Stimulated activated CD8-positive, alpha-beta memory T cell treated with anti-CD3 and anti-CD28 coated beads, Interleukin-12 subunit alpha, Interleukin-12 subunit beta, amount 100 ng/mL, for 24 hours (primary cell): Measurements from ENCODE around the gene ZNF319.

Experiments used
- DNase-seq: peaks from one replicate; pipeline ENCODE4 v3.0.0-alpha.2; 2020; ENCODE audit errors: extremely low read depth

ZNF319 gene

DNA sequence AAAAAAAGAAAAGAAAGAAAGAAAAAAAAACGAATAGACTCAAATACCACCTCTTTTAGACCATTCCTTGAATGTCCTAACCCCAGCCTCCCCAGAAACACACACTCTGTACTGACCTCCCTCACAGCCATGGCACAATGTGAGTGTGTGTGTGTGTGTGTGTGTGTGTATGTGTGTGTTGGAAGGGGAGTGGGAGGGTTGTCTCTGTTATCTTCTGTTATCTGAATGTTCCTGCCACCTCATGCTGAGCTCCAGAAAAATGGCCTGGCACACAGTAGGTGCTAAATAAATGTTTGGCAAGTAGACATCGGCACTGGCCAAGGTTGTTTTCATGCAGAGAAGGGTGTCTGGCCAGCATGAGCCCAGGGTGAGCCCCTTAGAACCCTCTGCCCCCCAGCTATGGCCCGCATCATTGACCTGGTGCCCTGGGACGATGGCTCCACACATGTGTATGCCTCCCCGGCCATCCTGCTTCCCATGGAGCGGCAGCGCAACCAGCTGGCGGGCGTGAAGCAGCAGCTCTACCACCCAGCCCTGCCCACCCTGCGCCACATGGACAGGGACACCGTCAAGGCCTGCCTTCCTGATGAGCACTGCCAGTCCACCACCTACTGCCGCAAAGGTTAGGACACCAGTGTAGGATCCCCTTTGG is 22.9 kb downstream of the ZNF319 start:
- no peak for DNase-seq

- no peak for DNase-seq
These were observed 24.1 kb downstream of the ZNF319 start for GRCh38 chr16:57976331-57976796.

- DNase-seq: no peak
These were observed 28.2 kb downstream of the ZNF319 start for GRCh38 chr16:57972306-57972705.

GRCh38 chr16:57971848-57972247 is 28.6 kb downstream of the ZNF319 start:
- no peak for DNase-seq

- DNase-seq: no peak
These were observed 29.5 kb downstream of the ZNF319 start, which contains the start of gene CNGB1 for GRCh38 chr16:57970970-57971369. Gene CNGB1, minus strand, starts transcription at chr16:57971128. Its CDS starts 3,842 bp downstream, at chr16:57967286.

DNA sequence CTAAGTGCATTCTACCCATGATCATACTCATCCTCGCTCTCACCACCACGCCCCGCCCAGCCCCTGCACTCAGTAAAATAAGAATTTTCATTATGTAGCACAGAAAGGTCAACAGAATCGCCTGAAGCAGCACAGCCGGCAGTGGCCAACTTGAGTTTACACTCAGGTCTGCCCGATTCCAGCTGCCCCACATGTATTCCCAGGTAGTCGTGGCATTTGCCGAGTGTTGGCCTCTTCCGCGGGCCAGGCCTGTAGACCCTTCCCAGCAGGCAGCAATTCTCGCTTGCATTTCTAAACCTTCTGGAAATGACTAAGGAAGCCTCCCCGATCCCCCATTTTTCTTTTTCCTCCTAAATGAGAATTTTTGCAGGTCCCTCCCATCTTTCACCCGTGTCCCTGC is 30.2 kb downstream of the ZNF319 start:
- DNase-seq: no peak

DNA sequence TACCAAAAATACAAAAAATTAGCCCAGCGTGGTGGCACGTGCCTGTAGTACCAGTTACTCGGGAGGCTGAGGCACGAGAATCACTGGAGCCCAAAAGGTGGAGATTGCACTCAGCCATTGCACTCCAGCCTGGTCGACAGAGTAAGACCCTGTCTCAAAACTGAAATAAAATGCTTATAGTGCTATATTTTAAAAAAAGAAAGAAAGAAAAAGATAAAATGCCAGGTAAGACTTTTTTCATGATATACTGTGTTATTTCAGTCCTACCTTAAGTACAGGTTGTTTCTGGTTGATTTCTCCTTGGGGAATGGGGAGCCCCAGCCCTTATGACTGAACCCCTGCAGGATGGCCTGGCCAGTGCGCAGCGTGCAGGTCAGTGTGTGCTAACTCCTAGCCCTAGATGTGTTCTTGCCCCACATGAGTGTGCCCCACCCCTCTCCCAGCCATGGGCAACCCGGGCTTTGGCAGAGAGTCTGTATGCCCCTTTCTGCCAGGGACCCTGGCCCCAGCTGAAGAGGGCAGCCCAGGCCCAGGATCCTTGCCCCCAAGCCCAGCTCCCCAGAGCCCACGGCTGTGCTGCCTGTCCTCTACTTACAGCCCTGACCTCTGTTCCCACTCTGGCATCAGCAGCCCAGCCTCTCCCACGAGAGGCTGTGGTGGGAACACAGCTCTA is 30.9 kb downstream of the ZNF319 start:
- no peak for DNase-seq

- DNase-seq: no peak
These were observed 32.6 kb downstream of the ZNF319 start for GRCh38 chr16:57967916-57968315.

DNA sequence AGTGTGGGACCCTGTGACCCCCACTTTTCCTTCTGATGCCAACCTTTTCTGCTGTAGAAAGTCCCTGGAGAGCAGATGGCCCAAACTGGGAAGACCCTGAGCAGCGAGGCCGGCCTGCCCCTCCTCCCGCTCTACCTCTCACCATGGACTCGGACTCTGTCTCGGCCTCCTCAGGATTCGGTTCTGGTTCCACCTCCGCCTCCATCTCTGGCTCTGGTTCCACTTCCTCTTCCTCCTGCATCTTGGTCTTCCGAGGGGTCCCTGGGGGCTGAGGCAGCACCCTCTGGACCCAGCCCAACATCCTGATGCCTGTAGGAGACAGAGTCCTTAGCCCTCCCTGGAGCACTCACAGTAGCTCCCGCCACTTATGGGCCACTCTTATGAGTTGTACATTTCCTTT is 33.5 kb downstream of the ZNF319 start:
- DNase-seq: no peak

- DNase-seq: no peak
These were observed 34.2 kb downstream of the ZNF319 start for GRCh38 chr16:57966204-57966771.

DNA sequence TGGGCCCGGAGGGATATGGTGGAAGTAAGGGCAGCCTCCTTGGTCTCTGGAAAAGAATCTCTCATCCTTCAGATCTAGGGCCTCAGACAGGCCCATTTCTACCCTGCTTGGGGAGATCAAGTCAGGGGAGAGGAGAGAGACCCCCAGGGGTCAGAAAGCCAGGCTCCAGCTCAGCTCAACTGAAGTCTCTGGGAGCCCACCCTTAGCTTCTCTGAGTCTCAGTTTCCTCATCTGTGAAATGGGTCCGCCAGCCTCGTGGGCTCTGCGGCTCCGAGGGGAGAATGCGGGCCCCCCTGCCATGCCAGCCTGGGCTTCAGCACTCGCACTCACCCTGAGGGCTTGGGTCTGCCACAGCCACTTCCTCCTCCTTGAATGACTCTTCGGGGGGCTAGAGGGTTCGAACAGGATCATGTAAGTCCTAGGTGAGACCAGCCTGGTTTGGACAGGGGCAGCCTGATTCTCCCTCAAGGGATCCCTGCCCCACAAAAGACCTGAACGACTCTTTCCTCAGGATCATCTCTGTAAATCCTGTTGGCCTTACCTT is 36.2 kb downstream of the ZNF319 start:
- no peak for DNase-seq

GRCh38 chr16:57962756-57963155 is 37.7 kb downstream of the ZNF319 start:
- DNase-seq: no peak

DNA sequence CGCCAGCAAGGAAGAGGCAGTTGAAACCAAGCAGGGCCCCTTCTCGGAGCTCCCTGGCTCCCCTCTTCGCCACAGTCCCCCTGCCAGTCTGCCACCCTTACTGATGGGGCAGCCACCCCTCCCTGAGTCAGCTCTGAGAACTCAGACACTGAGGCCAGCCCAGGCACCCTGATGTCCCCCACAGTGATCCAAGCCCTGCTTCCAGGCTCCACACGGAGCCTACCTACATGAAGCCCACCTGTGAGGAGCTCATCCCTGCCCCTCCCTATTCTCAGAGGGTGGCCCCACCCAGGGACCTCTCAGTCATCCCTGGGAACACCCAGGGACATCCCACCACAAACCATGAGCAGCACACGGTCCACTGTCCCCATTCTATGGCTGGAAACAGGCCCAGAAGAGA is 38.4 kb downstream of the ZNF319 start:
- DNase-seq: no peak

- no peak for DNase-seq
These were observed 38.9 kb downstream of the ZNF319 start for GRCh38 chr16:57961538-57961937.

- DNase-seq: no peak
These were observed 39.5 kb downstream of the ZNF319 start for GRCh38 chr16:57960826-57961472.

GRCh38 chr16:57960310-57960709 is 40.2 kb downstream of the ZNF319 start:
- no peak for DNase-seq

DNA sequence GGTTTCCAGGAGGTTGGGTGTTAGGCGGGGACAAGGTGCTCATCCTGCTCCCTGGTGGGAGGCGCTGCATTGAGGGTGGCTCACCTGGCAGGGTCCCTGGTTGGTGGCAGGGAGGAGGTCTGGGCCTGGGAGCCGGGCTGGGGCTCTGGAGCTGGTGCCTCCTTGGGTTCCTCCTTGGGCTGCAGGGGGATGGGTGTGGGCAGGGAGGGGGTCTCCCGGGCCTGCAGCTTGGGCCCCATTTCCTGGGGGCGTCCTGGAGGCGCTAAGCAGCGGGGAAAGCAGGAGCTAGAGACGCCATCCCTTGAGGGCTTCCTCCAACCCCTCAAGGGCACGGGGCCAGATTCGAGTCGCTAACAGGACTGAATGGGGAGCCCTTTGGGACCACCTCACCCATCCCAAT is 40.7 kb downstream of the ZNF319 start:
- DNase-seq: no peak

GRCh38 chr16:57959121-57959520 is 41.4 kb downstream of the ZNF319 start:
- DNase-seq: no peak

- DNase-seq: no peak
These were observed 41.9 kb downstream of the ZNF319 start for GRCh38 chr16:57958544-57958943.

- no peak for DNase-seq
These were observed 42.6 kb downstream of the ZNF319 start for GRCh38 chr16:57957673-57958392.

DNA sequence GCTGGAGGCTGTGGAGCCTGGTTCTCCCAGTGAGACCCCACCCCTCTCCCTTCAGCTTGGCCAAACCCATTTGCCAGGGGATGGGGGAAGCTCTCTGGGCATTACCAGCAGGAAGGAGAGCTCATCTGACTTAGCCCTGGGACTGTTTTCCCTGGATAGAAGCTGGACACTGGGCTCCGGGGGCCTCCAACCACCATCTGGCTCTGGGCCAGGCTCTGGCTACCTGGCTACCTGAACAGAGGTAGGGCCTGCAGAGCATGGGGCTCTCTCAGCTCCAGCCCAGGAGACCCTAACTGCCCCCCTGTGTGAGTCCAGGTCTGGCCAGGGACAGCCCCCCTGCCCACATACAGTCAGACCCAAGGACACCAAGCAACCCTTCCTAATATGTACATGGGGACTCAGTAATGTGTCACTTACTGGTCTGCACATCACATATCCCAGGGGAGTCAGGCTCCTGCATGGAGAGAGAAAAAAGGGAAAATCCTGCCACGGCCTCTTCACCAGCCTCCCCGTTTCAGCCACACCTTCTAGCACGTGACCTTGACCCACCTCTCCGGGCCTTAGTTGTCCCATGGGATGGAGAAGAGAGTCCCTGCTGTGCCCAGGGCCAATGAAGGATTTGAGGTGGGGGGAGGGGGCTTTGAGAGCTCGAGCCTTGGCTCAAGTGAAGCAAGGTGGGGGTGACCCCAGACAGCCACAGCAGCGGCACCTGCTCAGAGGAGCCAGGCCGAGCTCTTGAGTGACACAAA is 43.4 kb downstream of the ZNF319 start:
- DNase-seq: no peak
